ENCODE data around the gene CALHM4.

The CALHM4 gene

GRCh38 chr6:116542426-116542825 is 11.1 kb upstream of the CALHM4 start:
- DNase-seq (ENCODE audit: low read depth in 2 of 2): no peak

GRCh38 chr6:116543149-116543548 is 10.4 kb upstream of the CALHM4 start:
- no peak for DNase-seq (ENCODE audit: low read depth in 2 of 2)

GRCh38 chr6:116545651-116546050 is 7.9 kb upstream of the CALHM4 start, which contains the start of gene TRAPPC3L:
Gene TRAPPC3L, minus strand, starts transcription at chr6:116545684. Its CDS starts 170 bp downstream, at chr6:116545514.
- no peak for DNase-seq (ENCODE audit: low read depth in 2 of 2)

GRCh38 chr6:116547358-116547757 is 6.2 kb upstream of the CALHM4 start:
- no peak for DNase-seq (ENCODE audit: low read depth in 2 of 2)

GRCh38 chr6:116550796-116551195 is 2.8 kb upstream of the CALHM4 start:
- no peak for DNase-seq (ENCODE audit: low read depth in 2 of 2)

- DNase-seq (ENCODE audit: low read depth in 2 of 2): no peak
Measured at GRCh38 chr6:116556065-116556464, 2.5 kb downstream of the CALHM4 start.

- DNase-seq (ENCODE audit: low read depth in 2 of 2): no peak
Measured at GRCh38 chr6:116556814-116557415, 3.4 kb downstream of the CALHM4 start.

GRCh38 chr6:116557893-116558292 is 4.3 kb downstream of the CALHM4 start:
- DNase-seq (ENCODE audit: low read depth in 2 of 2): no peak

- no peak for DNase-seq (ENCODE audit: low read depth in 2 of 2)
Measured at GRCh38 chr6:116560130-116560529, 6.6 kb downstream of the CALHM4 start.

GRCh38 chr6:116561377-116562018 is 7.9 kb downstream of the CALHM4 start:
- DNase-seq (ENCODE audit: low read depth in 2 of 2): peak; percentile 13 to 34

- DNase-seq (ENCODE audit: low read depth in 2 of 2): no peak
Measured at GRCh38 chr6:116562019-116562403, 8.5 kb downstream of the CALHM4 start.

GRCh38 chr6:116562614-116563013 is 9.1 kb downstream of the CALHM4 start:
- no peak for DNase-seq (ENCODE audit: low read depth in 2 of 2)

GRCh38 chr6:116563830-116564229 is 10.3 kb downstream of the CALHM4 start:
- DNase-seq (ENCODE audit: low read depth in 2 of 2): no peak

- DNase-seq (ENCODE audit: low read depth in 2 of 2): no peak
Measured at GRCh38 chr6:116564311-116564710, 10.8 kb downstream of the CALHM4 start.

- DNase-seq (ENCODE audit: low read depth in 2 of 2): no peak
Measured at GRCh38 chr6:116564921-116565872, 11.6 kb downstream of the CALHM4 start.

- DNase-seq (ENCODE audit: low read depth in 2 of 2): no peak
Measured at GRCh38 chr6:116568111-116568510, 14.6 kb downstream of the CALHM4 start.

GRCh38 chr6:116568821-116569755 is 15.5 kb downstream of the CALHM4 start:
- DNase-seq (ENCODE audit: low read depth in 2 of 2): no peak

- peak; percentile 96 to 98 for DNase-seq (ENCODE audit: low read depth in 2 of 2)
Measured at GRCh38 chr6:116570856-116571682, 17.5 kb downstream of the CALHM4 start, which contains the start of gene RWDD1. Gene RWDD1, plus strand, starts transcription at chr6:116571504. Its CDS starts 79 bp downstream, at chr6:116571583.

GRCh38 chr6:116571683-116572000 is 18.1 kb downstream of the CALHM4 start:
- DNase-seq (ENCODE audit: low read depth in 2 of 2): no peak

GRCh38 chr6:116572162-116572561 is 18.6 kb downstream of the CALHM4 start:
- DNase-seq (ENCODE audit: low read depth in 2 of 2): no peak

- no peak for DNase-seq (ENCODE audit: low read depth in 2 of 2)
Measured at GRCh38 chr6:116575227-116575626, 21.7 kb downstream of the CALHM4 start.

Measured in stimulated activated CD8-positive, alpha-beta memory T cell treated with anti-CD3 and anti-CD28 coated beads, Interleukin-7, amount 100 ng/mL, for 4 hours (primary cell).